Tibial artery (tissue), 4 donors: Measurements from ENCODE around the gene SERAC1.

Experiments used
- DNase-seq, 2 donors: peaks; one replicate each; pipeline ENCODE4 v3.0.0-alpha.2; 2019
- H3K27ac ChIP-seq, 2 donors: fragments of 200-600 bp; sonication (generic) in 1 of 2; 1 replicate in 1 of 2; 2 replicates in 1 of 2; pipeline ENCODE4 v1.5.1; 2018 to 2019; ENCODE audit warnings: mild to moderate bottlenecking in 1 of 2
- H3K27me3 ChIP-seq, 2 donors: fragments of 200-600 bp; sonication (generic) in 1 of 2; one replicate each; pipeline versions ENCODE4 v1.5.1 to v1.6.0; 2016 to 2019
- H3K36me3 ChIP-seq, 3 donors: fragments of 200-600 bp; sonication (generic) in 2 of 3; one replicate each; pipeline ENCODE4 v1.5.1; 2016 to 2019; ENCODE audit warnings: mild to moderate bottlenecking in 2 of 3
- H3K4me1 ChIP-seq, 4 donors: fragments of 200-600 bp; sonication (generic) in 2 of 4; 1 replicate in 3 of 4; 2 replicates in 1 of 4; pipeline ENCODE4 v1.5.1; 2016 to 2019
- H3K4me3 ChIP-seq, 2 donors: fragments of 200-600 bp; sonication (generic) in 1 of 2; 1 replicate in 1 of 2; 2 replicates in 1 of 2; pipeline ENCODE4 v1.5.1; 2018 to 2019; ENCODE audit warnings: mild to moderate bottlenecking in 2 of 2
- H3K9me3 ChIP-seq, 3 donors: fragments of 200-600 bp; sonication (generic) in 1 of 3; one replicate each; pipeline ENCODE4 v1.5.1; 2016 to 2019
- intact Hi-C: fragments of 100-400 bp; cut with DNase I; formaldehyde crosslinking; loops from one replicate; pipeline ENCODE4 v1.15.0; 2023; ENCODE audit warnings: low total_unique reads
- TF ChIP-seq, protein P1 (sequence below), 2 experiments: fragments of 200-600 bp in 1 of 2; fragments of 450-650 bp in 1 of 2; IDR thresholded peaks; one replicate each; pipeline ENCODE4 v1.5.1; 2017 to 2019; ENCODE audit warnings: antibody characterized with exemption in 2 of 2, mild to moderate bottlenecking in 1 of 2, moderate library complexity in 1 of 2

Gene SERAC1

DNA sequence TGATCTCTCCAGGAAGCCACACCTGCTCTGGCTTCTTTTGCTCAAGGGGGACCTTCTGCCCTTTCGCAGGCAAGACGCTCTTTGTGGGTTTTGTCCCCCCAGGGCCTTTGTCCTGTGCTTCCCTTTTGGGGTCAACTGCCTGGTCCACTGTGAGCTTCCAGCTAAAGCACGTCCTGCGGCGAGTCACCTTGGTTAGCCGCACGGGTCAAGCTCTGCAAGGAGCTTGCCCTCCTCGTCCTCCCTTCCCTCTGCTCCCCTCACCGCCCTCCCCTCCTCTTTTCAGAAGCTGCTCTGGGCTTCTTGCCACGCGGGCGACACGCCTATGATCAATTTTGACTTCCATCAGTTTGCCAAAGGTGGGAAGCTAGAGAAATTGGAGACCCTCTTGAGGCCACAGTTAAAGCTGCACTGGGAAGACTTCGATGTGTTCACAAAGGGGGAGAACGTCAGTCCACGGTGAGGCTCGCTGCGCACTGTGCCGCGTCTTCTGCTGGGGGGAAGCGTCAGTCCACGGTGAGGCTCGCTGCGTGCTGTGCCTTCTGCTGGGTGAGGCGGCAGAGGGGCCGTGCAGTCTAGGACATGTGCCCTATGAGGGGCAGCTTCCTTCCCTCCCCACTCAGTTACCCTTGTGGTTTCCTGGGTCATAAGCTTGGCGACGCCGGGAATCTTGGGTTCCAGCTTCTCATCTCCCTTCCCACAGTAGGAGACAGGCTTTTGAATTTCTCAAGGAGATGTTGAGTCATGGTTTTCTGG, 106.2 kb downstream of the SERAC1 start:
- no peak for DNase-seq
- Histone ChIP-seq H3K36me3 (peaks cover 6 to 40% (median 29%) of the 10 kb centered on the region in 3 donors), H3K4me1 (peaks cover 6 to 48% (median 27%) of the 10 kb centered on the region in 4 donors), H3K27ac (peak overlapping the region; percentile 86 to 96), H3K9me3 (no peaks in the 10 kb centered on the region), H3K27me3 (no peaks in the 10 kb centered on the region), H3K4me3 (no peak overlapping the region)
- TF ChIP-seq, protein P1, sequence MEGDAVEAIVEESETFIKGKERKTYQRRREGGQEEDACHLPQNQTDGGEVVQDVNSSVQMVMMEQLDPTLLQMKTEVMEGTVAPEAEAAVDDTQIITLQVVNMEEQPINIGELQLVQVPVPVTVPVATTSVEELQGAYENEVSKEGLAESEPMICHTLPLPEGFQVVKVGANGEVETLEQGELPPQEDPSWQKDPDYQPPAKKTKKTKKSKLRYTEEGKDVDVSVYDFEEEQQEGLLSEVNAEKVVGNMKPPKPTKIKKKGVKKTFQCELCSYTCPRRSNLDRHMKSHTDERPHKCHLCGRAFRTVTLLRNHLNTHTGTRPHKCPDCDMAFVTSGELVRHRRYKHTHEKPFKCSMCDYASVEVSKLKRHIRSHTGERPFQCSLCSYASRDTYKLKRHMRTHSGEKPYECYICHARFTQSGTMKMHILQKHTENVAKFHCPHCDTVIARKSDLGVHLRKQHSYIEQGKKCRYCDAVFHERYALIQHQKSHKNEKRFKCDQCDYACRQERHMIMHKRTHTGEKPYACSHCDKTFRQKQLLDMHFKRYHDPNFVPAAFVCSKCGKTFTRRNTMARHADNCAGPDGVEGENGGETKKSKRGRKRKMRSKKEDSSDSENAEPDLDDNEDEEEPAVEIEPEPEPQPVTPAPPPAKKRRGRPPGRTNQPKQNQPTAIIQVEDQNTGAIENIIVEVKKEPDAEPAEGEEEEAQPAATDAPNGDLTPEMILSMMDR (IDR thresholded peaks at IDR 0.05), result no peak
- intact Hi-C loops, result loop anchor here (5.0 kb wide), 1 partner anchor 80 kb away; the partner anchor contains the start of gene SYNJ2

DNA sequence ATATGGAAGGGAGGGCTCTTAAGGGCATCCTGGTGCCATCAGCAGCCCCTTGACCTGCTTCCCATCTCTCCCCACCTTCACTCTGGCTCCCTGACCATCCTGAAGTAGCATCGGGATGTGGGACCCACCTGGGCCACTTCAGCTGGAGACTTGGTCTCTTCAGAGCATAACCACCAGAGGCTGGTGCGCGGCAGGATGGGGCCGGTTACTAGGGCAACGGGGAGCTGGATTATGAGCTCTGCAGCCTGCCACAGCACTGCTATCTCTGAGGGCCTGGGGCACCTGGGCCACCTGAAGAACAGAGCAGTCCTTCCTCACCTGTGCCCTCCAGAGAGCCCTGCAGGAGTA, 106.7 kb downstream of the SERAC1 start:
- intact Hi-C loops, result loop anchor here (5.0 kb wide), 1 partner anchor 79 kb away; the partner anchor contains the start of gene SYNJ2
- Histone ChIP-seq H3K36me3 (peaks cover 6 to 40% (median 24%) of the 10 kb centered on the region in 3 donors), H3K27ac (peak overlapping the region; percentile 86 to 96), H3K4me1 (peaks cover 6 to 48% (median 27%) of the 10 kb centered on the region in 4 donors), H3K27me3 (no peaks in the 10 kb centered on the region), H3K9me3 (no peaks in the 10 kb centered on the region), H3K4me3 (no peak overlapping the region)
- TF ChIP-seq, protein P1 (IDR thresholded peaks at IDR 0.05), result no peak
- no peak for DNase-seq

DNA sequence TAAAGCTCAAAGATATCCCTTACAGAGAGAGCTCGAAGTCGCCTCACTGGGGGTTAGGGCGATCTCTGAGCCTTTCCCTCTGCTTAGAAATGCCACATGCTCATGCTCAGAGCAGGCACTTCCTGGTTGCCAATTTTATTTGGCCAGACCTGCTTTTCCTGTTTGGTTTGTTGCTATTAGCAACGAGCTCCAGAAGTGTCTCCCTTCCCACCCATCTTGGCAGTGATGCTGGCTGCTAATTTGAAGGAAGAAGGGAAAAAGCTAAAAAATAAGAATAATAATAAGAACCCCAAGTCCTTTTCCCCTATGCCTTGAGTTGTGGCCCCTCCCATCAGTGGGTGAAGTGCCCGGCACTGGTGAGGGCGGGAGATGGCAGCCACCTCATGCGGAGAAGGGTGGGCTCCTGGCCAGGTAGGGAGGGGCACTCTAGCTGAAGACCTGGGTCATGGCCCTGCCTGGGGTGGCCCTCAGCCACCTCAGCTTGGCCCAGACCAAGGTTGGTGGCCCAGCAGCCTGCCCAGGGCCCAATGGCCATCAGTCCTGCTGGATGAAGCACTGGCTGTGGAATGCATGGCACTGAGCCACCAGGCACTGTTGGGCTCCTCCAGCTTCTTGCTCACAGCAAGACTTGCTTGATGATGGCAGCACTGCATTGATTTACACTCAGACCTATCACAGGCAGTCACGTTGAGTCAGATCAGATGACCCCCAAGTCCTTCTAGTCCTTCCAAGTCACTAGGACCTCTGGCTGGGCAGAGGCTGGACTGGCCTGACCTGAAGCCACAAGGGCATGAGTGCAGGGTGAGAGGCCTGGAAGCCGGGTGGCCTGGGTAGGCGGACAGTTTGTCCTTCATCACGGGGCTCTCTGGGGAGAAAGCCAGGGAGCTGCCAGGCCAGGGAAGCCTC, 107.4 kb downstream of the SERAC1 start:
- intact Hi-C loops, result loop anchor here (5.0 kb wide), 1 partner anchor 78 kb away; the partner anchor contains the start of gene SYNJ2
- Histone ChIP-seq H3K4me1 (peaks cover 6 to 48% (median 27%) of the 10 kb centered on the region in 4 donors), H3K36me3 (peaks cover 6 to 36% (median 21%) of the 10 kb centered on the region in 3 donors), H3K27ac (peak overlapping the region; percentile 86 to 96), H3K9me3 (no peaks in the 10 kb centered on the region), H3K27me3 (no peaks in the 10 kb centered on the region), H3K4me3 (peak overlapping the region in 1 of 2 donors; percentile 12)
- TF ChIP-seq, protein P1 (IDR thresholded peaks at IDR 0.05), result no peak
- peak; percentile 88 to 97 for DNase-seq
